GM12865 (cell line): Measurements from ENCODE around the gene ZFP62.
"Not testable (repeated sequence)": the region's sequence is repeated elsewhere in the genome, so short reads cannot be mapped to it uniquely, and the experiment has no call there.

ENCODE experiments used
- DNase-seq: peaks from one replicate; pipeline ENCODE4 v3.0.0; 2010; ENCODE audit warnings: low read depth
- H3K4me3 ChIP-seq: 2 replicates; pipeline ENCODE4 v1.5.1; 2011; ENCODE audit warnings: mild to moderate bottlenecking, low read depth, low read length, control low read depth
- TF ChIP-seq, protein P1 (sequence below): IDR thresholded peaks from 2 replicates; pipeline ENCODE4 v1.5.1; 2011; ENCODE audit warnings: low read length, control low read depth, low read depth, inconsistent platforms; ENCODE audit not compliant: insufficient read depth; ENCODE audit errors: missing control alignments

Gene ZFP62

DNA sequence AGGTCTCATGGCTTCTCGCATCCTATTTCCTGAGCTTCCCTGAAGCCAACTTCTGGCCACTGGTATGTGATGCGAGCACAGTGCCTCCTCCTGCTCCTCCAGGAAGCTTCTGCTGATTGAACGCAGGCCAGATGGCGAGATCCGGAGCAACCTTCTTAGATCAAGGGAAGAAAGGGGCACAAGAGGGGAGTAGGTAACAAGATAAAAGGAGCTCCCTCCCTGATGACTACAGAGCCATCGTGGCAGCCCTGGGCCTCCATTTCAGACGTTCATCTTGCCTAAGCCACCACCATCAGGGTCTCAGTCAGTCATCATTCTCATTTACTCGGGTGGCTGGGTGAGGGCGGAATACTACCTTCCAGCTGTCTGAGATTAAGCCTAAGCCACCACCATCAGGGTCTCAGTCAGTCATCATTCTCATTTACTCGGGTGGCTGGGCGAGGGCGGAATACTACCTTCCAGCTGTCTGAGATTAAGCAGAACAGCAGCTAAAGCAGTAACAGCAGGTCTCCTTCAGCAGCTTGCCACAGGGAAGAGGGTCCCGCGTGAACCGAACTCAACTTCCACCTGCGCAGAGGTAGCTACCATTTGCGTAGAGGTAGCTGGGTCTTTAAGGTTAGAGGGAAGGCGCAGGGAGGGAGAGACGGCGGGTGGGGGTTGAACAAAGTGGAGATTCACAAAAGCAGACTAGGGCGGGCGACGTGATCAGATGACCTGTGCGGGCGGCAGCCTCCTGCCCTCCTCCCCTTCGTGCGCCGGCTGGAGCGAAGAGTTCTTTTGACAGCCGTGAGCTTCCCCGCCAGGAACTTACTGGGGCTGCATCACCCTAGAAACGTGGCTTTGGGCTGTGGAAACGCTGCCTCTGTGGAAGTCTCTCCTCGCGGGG, 30.6 kb downstream of the ZFP62 start:
- H3K4me3 ChIP-seq, result peak overlapping the region; percentile 63
- TF ChIP-seq, protein P1, sequence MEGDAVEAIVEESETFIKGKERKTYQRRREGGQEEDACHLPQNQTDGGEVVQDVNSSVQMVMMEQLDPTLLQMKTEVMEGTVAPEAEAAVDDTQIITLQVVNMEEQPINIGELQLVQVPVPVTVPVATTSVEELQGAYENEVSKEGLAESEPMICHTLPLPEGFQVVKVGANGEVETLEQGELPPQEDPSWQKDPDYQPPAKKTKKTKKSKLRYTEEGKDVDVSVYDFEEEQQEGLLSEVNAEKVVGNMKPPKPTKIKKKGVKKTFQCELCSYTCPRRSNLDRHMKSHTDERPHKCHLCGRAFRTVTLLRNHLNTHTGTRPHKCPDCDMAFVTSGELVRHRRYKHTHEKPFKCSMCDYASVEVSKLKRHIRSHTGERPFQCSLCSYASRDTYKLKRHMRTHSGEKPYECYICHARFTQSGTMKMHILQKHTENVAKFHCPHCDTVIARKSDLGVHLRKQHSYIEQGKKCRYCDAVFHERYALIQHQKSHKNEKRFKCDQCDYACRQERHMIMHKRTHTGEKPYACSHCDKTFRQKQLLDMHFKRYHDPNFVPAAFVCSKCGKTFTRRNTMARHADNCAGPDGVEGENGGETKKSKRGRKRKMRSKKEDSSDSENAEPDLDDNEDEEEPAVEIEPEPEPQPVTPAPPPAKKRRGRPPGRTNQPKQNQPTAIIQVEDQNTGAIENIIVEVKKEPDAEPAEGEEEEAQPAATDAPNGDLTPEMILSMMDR, result no peak
- peak; percentile 87 for DNase-seq

DNA sequence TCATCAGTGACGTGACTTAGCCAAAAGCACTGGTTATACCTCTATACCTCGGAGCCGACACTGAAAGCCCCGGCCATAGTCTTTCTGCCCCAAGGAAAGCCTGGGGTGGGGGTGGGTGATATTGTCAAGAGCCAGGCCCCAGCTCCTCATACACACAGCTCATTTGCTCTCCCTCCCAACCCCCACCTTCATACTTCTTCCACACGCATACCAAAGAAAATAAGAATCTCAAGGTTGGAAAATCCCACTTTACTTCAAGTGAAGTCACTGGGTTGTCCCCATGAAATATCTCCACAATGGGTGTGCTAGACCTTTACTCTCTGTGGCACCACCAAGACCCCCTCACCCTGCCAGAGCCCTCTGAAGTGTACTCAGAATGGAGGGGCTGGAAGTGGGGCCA, 31.4 kb downstream of the ZFP62 start:
- peak overlapping the region; percentile 63 for H3K4me3 ChIP-seq
- TF ChIP-seq, protein P1, result no peak
- DNase-seq, result no peak

DNA sequence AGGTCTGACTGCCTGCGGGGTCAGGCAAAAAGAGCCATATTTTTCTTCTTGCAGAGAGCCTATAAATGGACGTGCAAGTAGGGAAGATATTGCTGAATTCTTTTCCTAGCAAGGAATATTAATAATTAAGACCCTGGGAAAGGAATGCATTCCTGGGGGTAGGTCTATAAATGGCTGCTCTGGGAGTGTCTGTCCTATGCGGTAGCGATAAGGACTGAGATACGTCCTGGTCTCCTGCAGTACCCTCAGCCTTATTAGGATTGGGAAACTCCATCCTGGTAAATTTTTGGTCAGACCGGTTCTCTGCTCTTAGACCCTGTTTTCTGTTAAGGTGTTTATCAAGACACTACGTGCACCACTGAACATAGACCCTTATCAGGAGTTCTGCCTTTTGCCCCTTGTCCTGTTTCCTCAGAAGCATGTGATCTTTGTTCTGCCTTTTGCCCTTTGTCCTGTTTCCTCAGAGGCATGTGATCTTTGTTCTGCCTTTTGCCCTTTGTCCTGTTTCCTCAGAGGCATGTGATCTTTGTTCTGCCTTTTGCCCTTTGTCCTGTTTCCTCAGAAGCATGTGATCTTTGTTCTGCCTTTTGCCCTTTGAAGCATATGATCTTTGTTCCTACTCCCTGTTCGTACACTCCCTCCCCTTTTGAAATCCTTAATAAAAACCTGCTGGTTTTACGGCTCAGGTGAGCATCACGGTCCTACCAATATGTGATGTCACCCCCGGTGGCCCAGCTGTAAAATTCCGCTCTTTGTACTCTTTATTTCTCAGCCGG, 32.1 kb downstream of the ZFP62 start:
- H3K4me3 ChIP-seq, DNase-seq: not testable (repeated sequence)

DNA sequence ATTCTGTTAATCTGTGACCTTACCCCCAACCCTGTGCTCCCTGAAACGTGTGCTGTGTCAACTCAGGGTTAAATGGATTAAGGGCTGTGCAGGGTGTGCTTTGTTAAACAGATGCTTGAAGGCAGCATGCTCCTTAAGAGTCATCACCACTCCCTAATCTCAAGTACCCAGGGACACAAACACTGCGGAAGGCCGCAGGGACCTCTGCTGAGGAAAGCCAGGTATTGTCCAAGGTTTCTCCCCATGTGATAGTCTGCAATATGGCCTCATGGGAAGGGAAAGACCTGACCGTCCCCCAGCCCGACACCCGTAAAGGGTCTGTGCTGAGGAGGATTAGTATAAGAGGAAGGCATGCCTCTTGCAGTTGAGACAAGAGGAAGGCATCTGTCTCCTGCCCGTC, 33.7 kb downstream of the ZFP62 start:
- H3K4me3 ChIP-seq, DNase-seq: not testable (repeated sequence)

DNA sequence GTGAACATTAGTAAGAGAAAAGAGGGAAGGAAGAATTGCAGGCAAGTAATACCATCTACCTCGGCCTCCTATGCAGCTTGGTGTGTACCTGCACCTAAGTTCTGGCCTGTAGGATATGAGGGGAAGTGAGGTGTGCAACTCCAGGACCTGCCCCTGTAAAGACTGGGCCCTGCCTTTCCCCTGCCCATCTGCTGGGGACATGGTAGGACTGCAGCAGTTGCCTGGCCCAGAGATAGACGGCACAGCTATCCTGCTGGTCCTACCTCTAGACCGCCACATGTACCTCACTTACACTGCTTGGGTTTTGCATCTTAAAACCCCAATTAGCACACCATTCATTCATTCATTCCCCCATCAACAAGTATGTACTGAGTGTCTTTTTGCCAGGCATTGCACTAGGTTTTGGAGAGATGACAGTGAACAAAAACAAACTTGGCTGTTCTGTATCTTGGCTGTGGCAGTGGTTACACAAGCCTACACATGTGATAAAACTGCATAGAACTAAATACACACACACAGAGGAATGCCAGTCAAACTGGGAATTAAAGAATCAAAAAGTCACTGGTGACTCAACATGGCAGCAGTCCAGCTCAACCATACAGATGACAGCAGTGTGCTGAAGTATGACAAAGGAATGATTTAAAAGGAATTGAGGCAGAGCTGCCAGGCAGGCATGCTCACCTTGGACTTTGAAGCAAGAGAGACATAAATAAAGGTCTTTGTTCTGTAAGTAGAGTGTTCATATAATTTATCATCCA, 35.1 kb downstream of the ZFP62 start:
- no peak for DNase-seq
- TF ChIP-seq, protein P1, result no peak
- no peak overlapping the region for H3K4me3 ChIP-seq

DNA sequence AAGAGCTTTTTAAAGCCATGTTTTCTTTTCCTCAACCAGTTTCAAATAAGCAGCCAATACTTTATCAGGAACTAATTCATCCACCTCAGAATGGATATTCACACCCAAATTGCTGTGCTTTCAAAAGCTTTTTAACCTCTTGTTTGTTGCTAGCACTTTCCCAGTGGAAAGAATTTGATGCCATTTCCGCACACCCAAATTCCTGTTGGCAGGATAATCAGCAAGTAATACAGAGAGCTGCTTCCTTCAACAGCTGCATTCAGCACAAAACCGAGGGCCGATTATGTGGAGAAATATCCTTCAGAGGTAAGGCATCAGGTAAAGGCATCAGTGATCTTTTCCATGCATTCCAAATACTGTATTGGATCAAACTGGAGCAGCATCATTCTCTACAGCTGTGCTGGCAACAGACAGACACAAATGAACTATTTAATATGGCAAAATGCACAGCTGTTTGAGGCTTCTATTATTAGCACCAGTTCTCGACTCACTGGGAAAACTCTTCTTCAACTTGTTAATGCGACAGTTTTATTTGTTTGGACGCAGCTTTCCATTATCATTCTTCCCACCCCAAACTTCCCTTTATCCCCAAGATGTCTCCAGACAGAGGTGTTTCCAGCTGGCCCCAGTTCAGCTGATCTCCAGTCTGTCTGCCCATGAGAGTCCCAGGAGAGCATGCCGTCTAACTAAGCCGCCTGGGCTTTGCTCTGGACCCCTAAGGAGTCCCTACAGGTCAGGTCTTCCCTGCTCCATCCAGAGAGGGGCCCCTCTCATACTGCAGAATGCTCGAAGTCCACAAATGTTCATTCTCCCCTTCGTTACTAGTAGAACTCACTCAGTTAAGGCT, 36.2 kb downstream of the ZFP62 start:
- DNase-seq, result no peak
- TF ChIP-seq, protein P1, result no peak

DNA sequence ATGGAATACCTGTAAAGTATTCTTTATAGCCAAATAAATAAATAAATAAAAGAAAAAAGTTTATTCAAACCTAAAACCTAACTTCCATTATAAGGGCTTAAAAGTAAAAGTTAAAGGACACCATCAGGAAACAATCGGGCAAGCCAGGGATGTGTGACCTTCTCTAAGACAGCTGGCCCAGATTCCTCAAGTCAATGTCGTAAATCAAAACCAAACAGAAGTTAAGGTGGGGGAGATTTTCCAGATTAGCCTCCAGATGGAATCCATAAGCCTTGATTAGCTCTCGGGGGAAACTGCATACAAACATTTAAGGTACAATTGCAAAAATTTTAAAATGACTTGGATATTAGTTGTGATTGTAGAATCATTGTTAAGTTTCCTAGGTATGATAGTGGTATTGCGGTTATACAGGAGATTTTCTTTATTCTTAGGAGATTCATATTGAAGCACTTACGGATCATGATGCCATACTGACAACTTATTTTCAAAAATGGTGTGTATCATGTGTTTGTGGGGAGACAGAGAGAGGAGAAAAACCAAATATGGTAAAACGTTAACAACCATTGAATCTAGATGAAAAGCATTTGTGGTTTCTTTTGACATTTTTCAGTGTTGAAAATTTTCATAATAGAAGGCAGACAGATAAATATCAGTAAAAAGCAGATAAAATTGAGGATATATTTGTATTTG, 37.0 kb downstream of the ZFP62 start:
- TF ChIP-seq, protein P1, result no peak
- DNase-seq, result no peak

More for the DNA sequence above, 36.2 kb downstream of the ZFP62 start:
- no peak overlapping the region for H3K4me3 ChIP-seq

More for the DNA sequence above, 37.0 kb downstream of the ZFP62 start:
- H3K4me3 ChIP-seq, result no peak overlapping the region
